GM23248 (cell line): ENCODE results near the gene JPH2. TPM values are rescaled to one million over a fixed set of nuclear protein-coding genes. Genes with fewer than 3 reads are reported as not detected.

ENCODE experiments used
- DNase-seq: peaks from one replicate; pipeline ENCODE4 v3.0.0-alpha.2; 2015
- H2AFZ ChIP-seq: fragments of 200-600 bp; sonication (generic); 2 replicates; pipeline ENCODE4 v1.6.1; 2016; ENCODE audit warnings: antibody characterized with exemption
- H3F3A ChIP-seq: fragments of 200-600 bp; sonication (generic); 2 replicates; pipeline ENCODE4 v1.6.1; 2016; ENCODE audit warnings: mild to moderate bottlenecking, antibody characterized with exemption, mixed run types; ENCODE audit not compliant: insufficient read depth
- H3K27ac ChIP-seq: fragments of 200-600 bp; sonication (generic); 2 replicates; pipeline ENCODE4 v1.5.1; 2016; ENCODE audit warnings: mild to moderate bottlenecking
- H3K27me3 ChIP-seq: fragments of 200-600 bp; sonication (generic); replicated peaks from 2 replicates; pipeline ENCODE4 v1.6.1; 2016; ENCODE audit warnings: mild to moderate bottlenecking; ENCODE audit not compliant: insufficient read depth
- H3K36me3 ChIP-seq: fragments of 200-600 bp; sonication (generic); 2 replicates; pipeline ENCODE4 v1.6.1; 2016; ENCODE audit warnings: low read depth, mild to moderate bottlenecking
- H3K4me1 ChIP-seq: fragments of 200-600 bp; sonication (generic); 2 replicates; pipeline ENCODE4 v1.6.1; 2016; ENCODE audit warnings: mild to moderate bottlenecking; ENCODE audit not compliant: insufficient read depth
- H3K4me2 ChIP-seq: fragments of 200-600 bp; sonication (generic); one replicate; pipeline ENCODE4 v1.6.1; 2016; ENCODE audit warnings: mild to moderate bottlenecking; ENCODE audit not compliant: unreplicated experiment
- H3K4me3 ChIP-seq: fragments of 200-600 bp; sonication (generic); 2 replicates; pipeline ENCODE4 v1.5.1; 2016; ENCODE audit warnings: mild to moderate bottlenecking
- H3K79me2 ChIP-seq: fragments of 200-600 bp; sonication (generic); 2 replicates; pipeline ENCODE4 v1.6.1; 2016; ENCODE audit warnings: mild to moderate bottlenecking; ENCODE audit not compliant: insufficient read depth
- H3K9ac ChIP-seq: fragments of 200-600 bp; sonication (generic); 2 replicates; pipeline ENCODE4 v1.6.1; 2016; ENCODE audit warnings: mild to moderate bottlenecking
- H3K9me2 ChIP-seq: fragments of 200-600 bp; sonication (generic); 2 replicates; pipeline ENCODE4 v1.6.1; 2016; ENCODE audit warnings: mixed run types, mild to moderate bottlenecking, moderate library complexity; ENCODE audit not compliant: insufficient read depth
- H3K9me3 ChIP-seq: fragments of 200-600 bp; sonication (generic); one replicate; pipeline ENCODE4 v1.6.1; 2017; ENCODE audit warnings: low read depth
- H4K20me1 ChIP-seq: fragments of 200-600 bp; sonication (generic); 2 replicates; pipeline ENCODE4 v1.6.0; 2016; ENCODE audit not compliant: insufficient read depth
- EZH2 ChIP-seq: fragments of 200-600 bp; sonication (generic); IDR thresholded peaks from 2 replicates; pipeline ENCODE4 v1.6.1; 2018; ENCODE audit warnings: antibody characterized with exemption, mild to moderate bottlenecking; ENCODE audit not compliant: insufficient read depth, poor library complexity, severe bottlenecking
- EZH2phosphoT487 ChIP-seq: fragments of 200-600 bp; sonication (generic); IDR thresholded peaks from 2 replicates; pipeline ENCODE4 v1.6.1; 2018; ENCODE audit warnings: antibody characterized with exemption, moderate library complexity, mild to moderate bottlenecking, low read depth; ENCODE audit not compliant: insufficient read depth
- WGBS, 2 experiments: methylation state at CpG; one replicate each; pipeline ENCODE4 v1.1.6; 2015 to 2017; ENCODE audit warnings: low lambda C conversion rate in 2 of 2, low coverage in 1 of 2; ENCODE audit errors: missing lambda C conversion rate in 2 of 2; 5-methylcytosine and 5-hydroxymethylcytosine counted together
- in situ Hi-C: fragments of 300-500 bp; cut with MboI; formaldehyde crosslinking; loops from 2 replicates; pipeline ENCODE4 v1.15.0; 2020
- polyA plus RNA-seq: library from polyadenylated mRNA; unstranded; fragments of >200 nt; fragmentation: Nextera tagmentation; extraction: Ambion mirVana; gene quantifications from 2 replicates; pipeline ENCODE4 v1.2.1, GENCODE V29; 2016
- total RNA-seq: library from RNA; depleted of rRNA; stranded (reverse); fragments of >200 nt; shearing (Covaris generic); gene quantifications from 2 replicates; pipeline ENCODE4 v1.2.3, GENCODE V29; 2014

Gene JPH2
- total and polyA plus RNA-seq, 2 experiments from 2014 or later: 1.8 to 9.7 TPM

DNA sequence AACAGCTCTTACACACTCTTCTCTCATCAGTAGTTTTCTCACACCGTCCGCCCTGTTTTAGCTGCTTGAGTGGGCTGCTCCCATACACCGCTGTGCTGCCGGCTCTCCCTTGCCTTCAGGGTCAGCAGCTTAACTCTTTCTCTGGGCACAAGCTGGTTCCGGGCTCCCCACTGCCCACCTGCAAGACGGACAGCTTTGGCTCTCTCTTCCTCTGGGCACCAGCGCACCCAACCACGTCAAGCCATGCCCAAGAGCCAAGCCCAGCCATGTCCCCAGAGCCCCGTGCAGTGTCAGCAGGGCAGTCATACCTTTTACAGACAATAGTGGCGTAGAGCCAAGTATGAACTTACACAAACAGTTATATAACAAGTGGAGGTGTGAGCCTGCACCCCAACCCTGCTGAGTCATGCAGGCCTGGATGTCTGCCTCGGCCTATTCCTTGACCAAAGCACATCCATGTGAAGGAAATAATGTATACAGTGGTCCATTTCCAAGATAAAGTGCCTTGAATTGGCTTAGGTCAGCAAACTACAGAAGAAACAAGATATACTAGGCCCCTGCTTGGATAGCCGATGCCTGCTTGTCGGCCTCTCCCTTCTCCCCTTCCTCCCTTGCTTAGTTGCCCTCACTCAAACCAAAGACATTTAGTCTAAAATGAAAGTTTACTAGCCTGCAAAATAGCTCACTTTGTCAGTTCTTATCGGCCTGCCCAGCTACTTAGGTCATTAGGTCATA, 89.3 kb downstream of the JPH2 start:
- Histone ChIP-seq H3K4me2 (no peak overlapping the region), H3F3A (no peaks in the 10 kb centered on the region), H3K27me3 (no peaks in the 10 kb centered on the region), H3K9ac (no peak overlapping the region), H3K79me2 (no peaks in the 10 kb centered on the region), H2AFZ (no peak overlapping the region), H3K4me3 (no peak overlapping the region), H3K4me1 (no peaks in the 10 kb centered on the region), H3K27ac (no peak overlapping the region), H3K9me3 (peaks cover 6% of the 10 kb centered on the region), H3K9me2 (no peaks in the 10 kb centered on the region), H3K36me3 (no peaks in the 10 kb centered on the region), H4K20me1 (no peaks in the 10 kb centered on the region)
- no peak for TF ChIP-seq EZH2phosphoT487
- TF ChIP-seq EZH2: no peak
- in situ Hi-C loops: no loop called here
- WGBS, 2 experiments: 70 to 75% methylated on average over 14 of the region's 14 CpGs
- DNase-seq: no peak

GRCh38 chr20:44095831-44096230, 91.2 kb downstream of the JPH2 start:
- no peaks in the 10 kb centered on the region for H4K20me1 ChIP-seq
- no peaks in the 10 kb centered on the region for H3K27me3 ChIP-seq
- H3K36me3 ChIP-seq: no peaks in the 10 kb centered on the region
- in situ Hi-C loops: no loop called here
- no peaks in the 10 kb centered on the region for H3K9me3 ChIP-seq
- DNase-seq: no peak
- no peak overlapping the region for H2AFZ ChIP-seq
- H3K4me1 ChIP-seq: no peaks in the 10 kb centered on the region
- no peak overlapping the region for H3K4me3 ChIP-seq
- 39 to 54% methylated on average over 7 of the region's 7 CpGs for WGBS, 2 experiments
- no peak overlapping the region for H3K4me2 ChIP-seq
- H3K9me2 ChIP-seq: no peaks in the 10 kb centered on the region
- H3K79me2 ChIP-seq: no peaks in the 10 kb centered on the region
- no peak overlapping the region for H3K27ac ChIP-seq
- TF ChIP-seq EZH2phosphoT487 (no peak), EZH2 (no peak)
- H3K9ac ChIP-seq: no peak overlapping the region
- H3F3A ChIP-seq: no peaks in the 10 kb centered on the region

GRCh38 chr20:44093249-44093582, 93.8 kb downstream of the JPH2 start:
- Histone ChIP-seq H2AFZ (0 out of 2 replicates have a peak overlapping the region, but pooled peaks have one; percentile 42), H3K4me2 (no peak overlapping the region), H3K9me3 (no peaks in the 10 kb centered on the region), H3K36me3 (no peaks in the 10 kb centered on the region), H3K27ac (no peak overlapping the region), H3F3A (no peaks in the 10 kb centered on the region), H3K79me2 (no peaks in the 10 kb centered on the region), H3K9ac (no peak overlapping the region), H3K9me2 (no peaks in the 10 kb centered on the region), H3K4me3 (no peak overlapping the region), H3K27me3 (no peaks in the 10 kb centered on the region), H4K20me1 (no peaks in the 10 kb centered on the region), H3K4me1 (no peaks in the 10 kb centered on the region)
- no peak for DNase-seq
- no peak for TF ChIP-seq EZH2
- no peak for TF ChIP-seq EZH2phosphoT487
- in situ Hi-C loops: no loop called here
- WGBS, 2 experiments: 36 to 41% methylated on average over 2 of the region's 2 CpGs

DNA sequence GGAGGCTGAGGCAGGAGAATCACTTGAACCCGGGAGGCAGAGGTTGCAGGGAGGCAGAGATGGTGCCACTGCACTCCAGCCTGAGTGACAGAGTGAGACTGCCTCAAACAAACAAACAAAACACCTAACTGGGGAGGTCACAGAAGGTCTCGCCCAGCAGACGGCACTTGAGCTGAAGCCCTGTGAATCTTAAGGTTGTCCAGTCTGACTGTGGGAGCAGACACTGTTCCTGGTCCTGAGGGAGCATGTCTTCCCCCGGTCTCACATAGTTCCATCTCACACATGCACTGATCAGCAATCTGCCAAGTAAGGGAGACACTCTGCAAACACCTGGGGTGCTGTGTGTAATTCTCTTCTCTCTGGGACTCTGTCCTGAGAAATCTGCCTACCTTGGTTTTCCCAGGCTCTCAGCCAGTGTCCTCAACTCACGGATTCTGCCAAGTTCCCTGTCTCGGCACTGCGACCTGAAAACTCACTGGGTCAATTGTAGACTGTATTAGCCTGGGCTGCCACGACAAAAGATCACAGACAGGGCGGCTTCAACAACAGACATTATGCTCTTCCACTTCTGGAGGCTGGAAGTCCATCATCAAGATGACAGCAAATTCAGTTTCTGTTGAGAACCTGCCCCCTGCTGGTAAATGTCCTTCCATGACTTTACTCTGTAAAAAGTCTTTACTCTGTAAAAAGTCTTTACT, 94.3 kb downstream of the JPH2 start:
- 24 to 25% methylated on average over 9 of the region's 9 CpGs for WGBS, 2 experiments
- no peak for TF ChIP-seq EZH2
- TF ChIP-seq EZH2phosphoT487: no peak
- DNase-seq: peak; percentile 76
- in situ Hi-C loops: no loop called here
- H3K9me2 ChIP-seq: no peaks in the 10 kb centered on the region
- H4K20me1 ChIP-seq: no peaks in the 10 kb centered on the region
- no peaks in the 10 kb centered on the region for H3K27me3 ChIP-seq
- H3K4me2 ChIP-seq: peak overlapping the region; percentile 24
- peak overlapping the region; percentile 42; the same call in 1 of the 2 replicates for H2AFZ ChIP-seq
- H3K9me3 ChIP-seq: no peaks in the 10 kb centered on the region
- no peak overlapping the region for H3K9ac ChIP-seq
- no peaks in the 10 kb centered on the region for H3K4me1 ChIP-seq
- H3K36me3 ChIP-seq: no peaks in the 10 kb centered on the region
- no peak overlapping the region for H3K4me3 ChIP-seq
- no peaks in the 10 kb centered on the region for H3K79me2 ChIP-seq
- H3K27ac ChIP-seq: no peak overlapping the region
- H3F3A ChIP-seq: no peaks in the 10 kb centered on the region
